Measurements from ENCODE around the gene VRK2. TPM values are rescaled to one million over a fixed set of nuclear protein-coding genes. Genes with fewer than 3 reads are reported as not detected.

The VRK2 gene
- total and polyA plus RNA-seq, 12 donors: 8.4 to 31.0 (median 26.5) TPM

DNA sequence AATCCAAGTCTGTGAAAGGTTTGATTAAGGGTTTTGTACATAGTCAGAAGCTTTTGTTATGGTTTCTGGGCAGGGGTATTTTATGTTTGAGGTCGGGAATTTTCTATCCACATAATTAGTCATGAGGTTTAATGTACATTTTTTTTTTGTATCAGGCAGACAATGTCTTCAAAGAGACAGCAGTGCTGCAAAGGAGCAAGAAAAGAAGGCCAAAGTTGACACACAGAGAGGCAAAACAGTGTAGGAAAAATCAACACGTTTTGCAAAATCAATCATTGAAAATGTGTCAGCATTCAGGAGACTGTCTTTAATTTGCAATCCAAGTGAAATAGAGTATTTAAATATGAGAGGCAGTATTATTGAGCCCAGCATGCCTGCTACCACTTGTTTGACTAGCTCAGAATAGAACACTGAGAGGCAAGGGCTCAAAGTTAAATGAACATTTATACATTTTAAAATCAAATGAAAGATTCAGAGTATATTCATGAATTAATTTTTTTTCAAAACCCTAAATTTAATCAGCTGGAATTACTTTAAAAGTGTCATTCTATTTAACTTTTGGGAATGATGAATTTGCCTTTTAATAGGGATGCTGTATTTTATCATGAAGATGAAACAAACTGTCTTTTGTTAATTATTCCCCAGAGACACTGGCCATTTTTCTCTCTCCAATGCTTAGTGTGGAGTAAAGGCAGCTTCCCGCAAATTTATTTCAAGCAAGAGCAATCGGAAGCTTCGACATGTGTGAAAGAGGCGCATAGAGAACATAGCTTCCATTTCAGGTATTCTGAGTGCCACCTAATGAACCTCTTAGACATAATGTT lies 11.3 kb downstream of the VRK2 start:
- ATAC-seq (no peak), DNase-seq (no peak)
- WGBS, 2 donors: 82% methylated on average over 6 of the region's 6 CpGs
- no peaks in the 10 kb centered on the region for H3K9me3 ChIP-seq
- H3K36me3 ChIP-seq: peaks cover 0 to 41% (median 0%) of the 10 kb centered on the region in 9 donors
- H3K27ac ChIP-seq: peak overlapping the region in 5 of 10 donors; percentile 7 to 67 (median 56)
- intact Hi-C loops (cut with DNase I): loop anchor here in 1 of 10 donors (5.0 kb wide), 1 partner anchor 431 kb away; no protein-coding TSS in a partner anchor
- peaks cover 0 to 27% (median 11%) of the 10 kb centered on the region in 9 donors for H3K4me1 ChIP-seq
- H3K27me3 ChIP-seq: no peaks in the 10 kb centered on the region
- TF ChIP-seq, protein P1, sequence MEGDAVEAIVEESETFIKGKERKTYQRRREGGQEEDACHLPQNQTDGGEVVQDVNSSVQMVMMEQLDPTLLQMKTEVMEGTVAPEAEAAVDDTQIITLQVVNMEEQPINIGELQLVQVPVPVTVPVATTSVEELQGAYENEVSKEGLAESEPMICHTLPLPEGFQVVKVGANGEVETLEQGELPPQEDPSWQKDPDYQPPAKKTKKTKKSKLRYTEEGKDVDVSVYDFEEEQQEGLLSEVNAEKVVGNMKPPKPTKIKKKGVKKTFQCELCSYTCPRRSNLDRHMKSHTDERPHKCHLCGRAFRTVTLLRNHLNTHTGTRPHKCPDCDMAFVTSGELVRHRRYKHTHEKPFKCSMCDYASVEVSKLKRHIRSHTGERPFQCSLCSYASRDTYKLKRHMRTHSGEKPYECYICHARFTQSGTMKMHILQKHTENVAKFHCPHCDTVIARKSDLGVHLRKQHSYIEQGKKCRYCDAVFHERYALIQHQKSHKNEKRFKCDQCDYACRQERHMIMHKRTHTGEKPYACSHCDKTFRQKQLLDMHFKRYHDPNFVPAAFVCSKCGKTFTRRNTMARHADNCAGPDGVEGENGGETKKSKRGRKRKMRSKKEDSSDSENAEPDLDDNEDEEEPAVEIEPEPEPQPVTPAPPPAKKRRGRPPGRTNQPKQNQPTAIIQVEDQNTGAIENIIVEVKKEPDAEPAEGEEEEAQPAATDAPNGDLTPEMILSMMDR (IDR thresholded peaks at IDR 0.05): no peak
- H3K4me3 ChIP-seq: no peak overlapping the region

DNA sequence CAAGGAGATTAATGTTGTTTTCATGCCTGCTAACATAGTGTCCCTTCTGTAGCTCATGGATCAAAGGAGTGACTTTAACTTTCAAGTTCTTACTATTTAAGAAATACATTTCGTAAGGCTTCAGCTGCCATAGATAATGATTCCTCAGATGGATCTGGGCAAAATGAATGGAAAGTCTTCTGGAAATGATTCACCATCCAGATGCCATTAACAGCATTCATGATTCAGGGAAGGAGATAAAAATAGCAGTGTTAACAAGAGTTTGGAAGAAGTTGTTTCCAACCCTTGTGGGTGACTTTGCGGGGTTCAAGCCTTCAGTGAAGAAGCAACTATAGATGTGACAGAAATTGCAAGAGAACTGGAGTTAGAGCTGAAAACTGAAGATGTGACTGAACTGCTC lies 17.0 kb downstream of the VRK2 start:
- ATAC-seq (peak in 1 of 8 donors; percentile 45), DNase-seq (no peak)
- TF ChIP-seq, protein P1 (IDR thresholded peaks at IDR 0.05): no peak
- H3K9me3 ChIP-seq: no peaks in the 10 kb centered on the region
- intact Hi-C loops (cut with DNase I): no loop called here
- H3K36me3 ChIP-seq: peaks cover 0 to 38% (median 0%) of the 10 kb centered on the region in 9 donors
- no peak overlapping the region for H3K27ac ChIP-seq
- no peaks in the 10 kb centered on the region for H3K27me3 ChIP-seq
- peaks cover 0 to 15% (median 6%) of the 10 kb centered on the region in 9 donors for H3K4me1 ChIP-seq
- no peak overlapping the region for H3K4me3 ChIP-seq
- 56 to 81% methylated on average over 2 of the region's 2 CpGs for WGBS, 2 donors

DNA sequence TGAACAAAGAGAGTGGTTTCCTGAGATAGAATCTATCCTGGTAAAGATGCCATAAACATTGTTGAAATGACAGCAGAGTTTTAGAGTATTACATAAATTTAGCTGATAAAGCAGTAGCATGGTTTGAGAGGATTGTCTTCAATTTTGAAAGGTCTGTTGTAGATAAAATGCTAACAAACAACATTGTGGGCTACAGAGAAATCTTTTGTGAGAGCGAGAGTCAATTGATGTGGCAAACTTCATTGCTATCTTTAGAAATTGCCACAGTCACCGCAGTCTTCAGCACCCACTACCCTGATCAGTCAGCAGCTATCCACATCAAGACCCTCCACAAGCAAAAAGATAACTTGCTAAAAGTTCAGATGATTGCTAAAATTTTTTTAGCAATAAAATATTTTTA lies 17.5 kb downstream of the VRK2 start:
- H3K27ac ChIP-seq: no peak overlapping the region

DNA sequence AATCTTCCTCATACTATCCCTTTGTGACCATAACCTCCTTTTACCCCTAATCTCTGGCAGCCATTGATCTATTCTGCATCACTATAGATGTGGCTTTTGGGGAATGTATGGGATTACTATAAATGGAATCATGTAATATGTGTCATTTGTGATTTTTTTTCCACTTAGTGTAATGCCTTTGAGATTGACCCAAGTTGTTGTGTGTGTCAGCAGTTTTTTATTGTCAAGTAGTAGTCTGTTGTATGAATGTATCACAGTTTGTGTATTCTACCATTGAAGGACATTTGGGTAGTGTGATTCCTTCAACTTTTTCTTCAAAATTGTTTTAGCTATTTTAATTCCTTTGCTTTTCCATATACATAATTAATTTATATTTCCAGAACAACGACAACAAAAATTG lies 18.6 kb downstream of the VRK2 start:
- WGBS, 2 donors: 98 to 99% methylated on average over 1 of the region's 1 CpG
- intact Hi-C loops (cut with DNase I): no loop called here
- no peaks in the 10 kb centered on the region for H3K27me3 ChIP-seq

More for the DNA sequence above, 17.5 kb downstream of the VRK2 start:
- DNase-seq: no peak
- Histone ChIP-seq H3K4me3 (no peak overlapping the region), H3K9me3 (no peaks in the 10 kb centered on the region), H3K27me3 (no peaks in the 10 kb centered on the region), H3K36me3 (peaks cover 0 to 35% (median 0%) of the 10 kb centered on the region in 9 donors), H3K4me1 (peaks cover 0 to 10% (median 5%) of the 10 kb centered on the region in 9 donors)
- 82 to 90% methylated on average over 2 of the region's 2 CpGs for WGBS, 2 donors
- intact Hi-C loops (cut with DNase I): no loop called here
- no peak for ATAC-seq
- TF ChIP-seq, protein P1 (IDR thresholded peaks at IDR 0.05): no peak

More for the DNA sequence above, 18.6 kb downstream of the VRK2 start:
- H3K4me3 ChIP-seq: no peak overlapping the region
- peaks cover 0 to 1% (median 0%) of the 10 kb centered on the region in 11 donors for H3K9me3 ChIP-seq
- DNase-seq (no peak), ATAC-seq (no peak)
- peaks cover 0 to 35% (median 0%) of the 10 kb centered on the region in 9 donors for H3K36me3 ChIP-seq
- TF ChIP-seq, protein P1 (IDR thresholded peaks at IDR 0.05): no peak
- no peak overlapping the region for H3K27ac ChIP-seq
- H3K4me1 ChIP-seq: peaks cover 0 to 9% (median 5%) of the 10 kb centered on the region in 9 donors

Data from heart right ventricle (tissue), 16 donors.